Activated CD8-positive, alpha-beta T cell treated with anti-CD3 and anti-CD28 coated beads, Interleukin-2, amount 10 ng/mL, durations not matched to agents 7 days and 5 days (primary cell): ENCODE data around the gene GINS2. TPM values are rescaled to one million over a fixed set of nuclear protein-coding genes. Genes with fewer than 3 reads are reported as not detected.

ENCODE experiments used
- ATAC-seq: fragments of 150-1000 bp; cut with Tn5 transposase; one replicate; pipeline ENCODE4 v1.10.0; 2021; ENCODE audit warnings: moderate library complexity
- CTCF ChIA-PET: fragments of 350-600 bp; sonication (Branson Sonifier 250); formaldehyde crosslinking; loops from one replicate; lab custom pipeline; 2021; ENCODE audit warnings: antibody characterized with exemption; lab: Charles Lee
- POLR2A ChIA-PET: fragments of 350-600 bp; sonication (Branson Sonifier 250); formaldehyde crosslinking; loops from one replicate; lab custom pipeline; 2021; ENCODE audit warnings: antibody characterized with exemption; lab: Charles Lee
- DNase-seq: peaks from one replicate; pipeline ENCODE4 v3.0.0-alpha.2; 2020
- H3K27ac Mint-ChIP-seq: one replicate; pipeline ENCODE4 v1.8.0; 2021; ENCODE audit warnings: mild to moderate bottlenecking, mixed read lengths
- H3K27me3 Mint-ChIP-seq: one replicate; pipeline ENCODE4 v1.8.0; 2021; ENCODE audit warnings: low read depth, mixed read lengths
- H3K36me3 Mint-ChIP-seq: one replicate; pipeline ENCODE4 v1.8.0; 2021; ENCODE audit warnings: low read depth, mixed read lengths
- H3K4me1 Mint-ChIP-seq: one replicate; pipeline ENCODE4 v1.8.0; 2021; ENCODE audit warnings: low read depth, mixed read lengths
- H3K4me3 Mint-ChIP-seq: one replicate; pipeline ENCODE4 v1.8.0; 2021; ENCODE audit warnings: mild to moderate bottlenecking, mixed read lengths
- H3K9me3 Mint-ChIP-seq: one replicate; pipeline ENCODE4 v1.8.0; 2022; ENCODE audit warnings: mixed read lengths; ENCODE audit not compliant: insufficient read depth
- total RNA-seq, 2 experiments: library from RNA; stranded (reverse); gene quantifications; one replicate each; pipeline ENCODE4 v1.2.3, GENCODE V29; 2021

GINS2 gene
- total RNA-seq, 2 experiments from 2014 or later, result 51.3 to 53.5 TPM

DNA sequence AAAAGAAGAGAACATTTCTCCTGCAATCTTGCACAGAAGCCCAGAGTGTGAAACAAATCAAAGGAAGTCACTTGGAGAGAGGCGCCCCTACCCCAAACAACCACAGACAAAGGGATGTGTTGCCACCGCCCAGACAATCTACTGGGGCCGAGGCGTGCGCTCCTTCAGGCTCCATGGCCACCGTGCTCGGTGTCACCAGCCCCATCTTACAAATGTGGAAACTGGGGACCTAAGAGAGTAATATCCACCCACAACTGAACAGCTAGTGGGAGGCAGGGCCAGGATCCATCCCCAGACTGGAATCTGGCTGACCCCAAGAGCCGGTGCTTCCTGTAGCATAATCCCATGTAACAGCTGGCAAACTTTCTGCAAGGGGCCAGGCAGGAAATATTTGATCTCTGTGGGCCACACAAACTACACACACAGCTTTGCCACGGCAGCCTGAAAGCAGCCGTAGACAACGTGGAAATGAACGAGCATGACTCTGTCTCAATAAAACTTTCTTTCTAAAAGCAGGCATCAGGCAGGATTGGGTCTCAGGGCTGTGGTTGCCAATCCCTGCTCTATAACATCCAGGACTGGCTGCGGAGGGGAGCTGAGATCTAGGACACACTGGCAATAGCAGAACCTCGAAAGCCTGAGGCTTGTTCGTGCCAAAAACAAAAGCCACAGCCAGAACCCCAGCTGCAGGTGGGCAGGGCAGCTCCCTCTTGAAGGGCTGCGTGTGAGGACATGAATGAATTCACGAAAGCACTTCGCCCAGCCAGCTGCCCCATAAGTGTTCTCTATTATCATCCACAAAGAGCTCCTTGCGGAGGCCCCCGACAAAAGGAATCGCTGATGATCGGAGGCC lies 26.6 kb upstream of the GINS2 start:
- H3K36me3 Mint-ChIP-seq, result no peaks in the 10 kb centered on the region
- POLR2A ChIA-PET, result no interaction called here
- H3K27ac Mint-ChIP-seq, result no peak overlapping the region
- H3K9me3 Mint-ChIP-seq, result peaks cover 5% of the 10 kb centered on the region
- peak; percentile 40 for ATAC-seq
- H3K27me3 Mint-ChIP-seq, result peaks cover 10% of the 10 kb centered on the region
- CTCF ChIA-PET, result interaction anchor here (1.0 to 2.9 kb wide), 4 partner anchors 20 to 99 kb away, joined by 3 to 14 read pairs (median 6); no protein-coding TSS in a partner anchor
- peaks cover 6% of the 10 kb centered on the region for H3K4me1 Mint-ChIP-seq
- peak; percentile 23 for DNase-seq
- H3K4me3 Mint-ChIP-seq, result no peak overlapping the region

DNA sequence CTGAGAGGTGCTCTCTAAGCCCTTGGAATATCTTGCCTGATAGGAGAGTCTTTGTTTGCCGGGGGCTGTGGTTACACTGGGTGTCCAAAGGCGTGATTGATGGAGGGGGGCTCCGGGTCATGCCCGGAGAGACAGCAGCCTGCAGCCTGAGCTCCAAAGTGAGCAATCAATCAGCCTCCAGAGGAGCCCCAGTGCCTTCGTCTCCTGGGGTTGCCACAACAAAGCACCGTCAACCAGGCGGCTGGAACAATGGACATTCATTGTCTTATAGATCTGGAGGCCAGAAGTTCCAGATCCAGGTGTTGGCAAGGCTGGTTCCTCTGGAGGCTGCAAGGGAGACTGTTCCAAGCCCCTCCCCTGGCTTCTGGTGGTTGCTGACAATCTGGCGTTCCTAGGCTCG lies 24.0 kb upstream of the GINS2 start:
- POLR2A ChIA-PET, result no interaction called here
- Mint-ChIP-seq H3K27me3 (peaks cover 10% of the 10 kb centered on the region), H3K4me3 (no peak overlapping the region), H3K27ac (no peak overlapping the region), H3K36me3 (no peaks in the 10 kb centered on the region), H3K9me3 (peaks cover 5% of the 10 kb centered on the region), H3K4me1 (peaks cover 6% of the 10 kb centered on the region)
- CTCF ChIA-PET, result no interaction called here
- no peak for DNase-seq
- no peak for ATAC-seq

DNA sequence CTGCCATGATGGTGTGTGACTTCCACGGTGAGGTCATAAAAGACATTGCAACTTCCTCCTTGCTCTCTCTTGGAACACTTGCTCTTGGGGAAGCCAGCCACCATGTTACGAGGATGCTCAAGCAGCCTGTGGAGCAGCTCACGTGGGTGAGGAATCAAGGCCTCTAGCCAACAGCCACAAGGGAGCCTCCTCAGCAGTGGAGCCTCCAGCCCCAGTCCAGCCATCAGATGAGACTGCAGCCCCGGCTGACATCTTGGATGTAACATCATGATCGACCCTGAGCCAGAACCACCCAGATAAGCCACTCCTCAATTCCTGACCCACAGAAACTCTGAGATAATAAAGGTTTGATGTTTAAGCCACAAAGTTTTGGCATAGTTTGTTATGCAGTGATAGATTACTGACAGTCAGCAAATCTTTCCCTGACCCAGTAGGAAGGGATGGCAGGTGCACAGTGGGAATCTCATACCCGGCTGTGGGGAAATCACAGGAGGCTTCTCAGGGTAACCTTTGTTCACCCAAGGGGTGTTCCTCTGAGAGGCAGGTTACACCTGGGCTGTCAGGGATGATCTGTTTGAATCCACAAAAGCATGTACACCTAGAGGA lies 23.3 kb upstream of the GINS2 start:
- DNase-seq, result no peak
- ChIA-PET POLR2A (no interaction called here), CTCF (no interaction called here)
- Mint-ChIP-seq H3K4me1 (peaks cover 6% of the 10 kb centered on the region), H3K27ac (no peak overlapping the region), H3K36me3 (no peaks in the 10 kb centered on the region), H3K4me3 (no peak overlapping the region), H3K27me3 (peaks cover 10% of the 10 kb centered on the region), H3K9me3 (peaks cover 5% of the 10 kb centered on the region)
- no peak for ATAC-seq

DNA sequence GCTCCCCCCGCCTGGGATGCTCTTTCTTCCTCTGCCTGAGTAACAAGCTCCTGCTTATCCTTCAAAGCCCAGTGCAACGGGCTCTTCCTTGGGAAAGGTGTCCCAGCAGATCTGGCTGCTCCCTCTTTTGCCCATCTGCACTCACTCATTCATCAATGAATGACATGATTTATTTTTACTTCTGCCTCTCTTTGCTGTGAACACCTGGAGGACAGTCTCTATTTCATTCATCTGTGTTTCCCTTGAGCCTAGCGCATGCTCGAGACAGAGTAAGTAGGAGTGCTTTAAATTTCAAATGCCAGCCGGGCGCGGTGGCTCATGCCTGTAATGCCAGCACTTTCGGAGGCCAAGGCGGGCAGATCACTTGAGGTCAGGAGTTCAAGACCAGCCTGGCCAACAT lies 22.0 kb upstream of the GINS2 start:
- POLR2A ChIA-PET, result no interaction called here
- Mint-ChIP-seq H3K36me3 (no peaks in the 10 kb centered on the region), H3K27me3 (peaks cover 5% of the 10 kb centered on the region), H3K27ac (no peak overlapping the region), H3K9me3 (peaks cover 5% of the 10 kb centered on the region), H3K4me1 (peaks cover 4% of the 10 kb centered on the region), H3K4me3 (no peak overlapping the region)
- CTCF ChIA-PET, result no interaction called here
- ATAC-seq (no peak), DNase-seq (no peak)

DNA sequence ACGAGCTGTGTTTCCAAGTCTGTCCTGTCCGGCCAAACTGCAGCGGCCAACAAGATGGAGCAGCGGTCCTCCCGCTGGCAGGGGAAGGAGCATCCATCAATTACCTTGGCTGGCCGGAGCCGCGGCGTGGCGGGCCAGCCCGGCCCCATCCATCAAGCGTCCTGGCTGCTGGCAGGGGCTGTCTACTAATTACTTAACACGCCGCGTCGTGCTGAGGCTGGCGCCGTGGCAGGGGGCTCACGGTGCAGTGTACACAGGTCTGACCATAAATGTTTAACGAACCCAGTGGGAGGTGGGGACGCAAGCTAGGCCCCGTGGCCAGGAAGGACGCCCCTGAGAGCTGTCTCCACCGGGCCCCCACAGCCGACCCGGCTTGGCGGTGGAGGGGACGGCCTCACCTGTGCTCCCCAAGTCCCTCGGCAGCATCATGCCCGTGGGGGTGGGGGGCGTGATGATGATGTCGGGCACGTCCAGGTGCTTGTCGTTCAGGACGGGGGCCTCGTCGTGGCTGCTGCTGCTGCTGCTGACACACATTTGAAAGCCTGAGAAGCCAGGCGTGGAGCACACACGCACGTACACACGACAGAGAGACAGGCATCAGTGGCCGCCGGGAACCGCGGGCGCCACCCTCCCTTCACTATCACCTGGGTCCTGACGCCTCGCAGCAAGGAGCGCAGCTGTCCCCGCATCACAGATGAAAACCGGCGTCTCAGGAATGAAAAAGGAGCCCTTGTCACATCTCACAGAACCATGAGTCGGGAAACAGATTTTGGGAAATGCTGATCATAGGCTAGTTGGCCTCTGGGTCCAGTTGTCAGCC lies 21.2 kb upstream of the GINS2 start:
- no peaks in the 10 kb centered on the region for H3K27me3 Mint-ChIP-seq
- no peak overlapping the region for H3K4me3 Mint-ChIP-seq
- no peak overlapping the region for H3K27ac Mint-ChIP-seq
- CTCF ChIA-PET, result no interaction called here
- ATAC-seq (no peak), DNase-seq (no peak)
- H3K4me1 Mint-ChIP-seq, result no peaks in the 10 kb centered on the region
- POLR2A ChIA-PET, result no interaction called here
- peaks cover 5% of the 10 kb centered on the region for H3K9me3 Mint-ChIP-seq
- no peaks in the 10 kb centered on the region for H3K36me3 Mint-ChIP-seq

DNA sequence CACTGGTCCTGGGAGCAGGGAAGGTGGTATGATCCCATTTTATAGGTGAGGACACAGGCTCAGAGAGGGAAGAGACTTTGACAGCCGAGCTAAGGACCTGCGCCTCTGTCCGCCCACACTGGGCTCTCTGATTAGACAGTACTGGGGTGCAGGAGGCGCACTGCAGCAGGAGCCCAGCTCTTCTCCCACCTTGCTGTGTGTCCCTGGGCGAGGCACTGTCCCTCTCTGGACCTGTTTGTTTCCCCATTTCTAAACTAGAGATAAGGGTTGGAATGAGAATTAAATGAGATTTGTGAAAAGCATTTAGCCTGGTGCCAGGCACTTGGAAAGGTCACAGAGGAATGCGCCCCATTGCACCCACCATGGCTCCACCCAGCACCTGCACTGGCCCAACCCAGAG lies 19.6 kb upstream of the GINS2 start:
- Mint-ChIP-seq H3K36me3 (no peaks in the 10 kb centered on the region), H3K4me1 (no peaks in the 10 kb centered on the region), H3K27me3 (no peaks in the 10 kb centered on the region), H3K27ac (no peak overlapping the region), H3K4me3 (no peak overlapping the region), H3K9me3 (peaks cover 5% of the 10 kb centered on the region)
- ATAC-seq (no peak), DNase-seq (no peak)
- ChIA-PET POLR2A (interaction anchor here (0.5 kb wide), 1 partner anchor 15 kb away, joined by 3 read pairs; no protein-coding TSS in a partner anchor), CTCF (no interaction called here)

DNA sequence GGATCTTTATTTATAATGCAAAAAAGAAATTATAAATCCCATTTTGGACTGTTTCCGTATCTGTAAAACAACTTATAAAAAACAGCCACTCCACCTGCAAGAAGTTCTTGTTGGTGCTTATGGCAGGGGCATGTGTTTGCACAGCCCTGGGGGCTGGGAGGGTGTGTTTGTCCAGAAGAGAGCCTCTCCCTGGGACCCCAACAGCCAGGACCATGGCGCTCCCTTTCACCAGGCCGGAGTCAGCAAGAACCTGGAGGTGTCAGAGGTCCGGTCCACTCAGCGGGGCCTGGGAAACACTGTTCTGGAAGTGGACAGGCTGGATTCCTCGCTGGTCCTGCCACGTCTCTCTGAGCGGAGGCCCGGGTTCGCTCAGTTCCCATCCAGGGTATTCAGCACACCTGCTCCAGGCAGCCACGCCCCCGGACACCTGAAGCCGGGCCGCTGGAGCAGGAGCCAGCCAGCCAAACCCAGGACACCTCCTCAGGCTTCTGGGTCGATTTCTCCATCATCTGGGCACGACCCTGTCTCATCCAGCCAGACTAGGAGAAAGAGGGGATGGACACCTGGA lies 18.9 kb upstream of the GINS2 start:
- POLR2A ChIA-PET, result interaction anchor here (0.5 kb wide), 1 partner anchor 15 kb away, joined by 3 read pairs; no protein-coding TSS in a partner anchor
- DNase-seq, result no peak
- H3K4me3 Mint-ChIP-seq, result no peak overlapping the region
- no peak overlapping the region for H3K27ac Mint-ChIP-seq
- CTCF ChIA-PET, result no interaction called here
- ATAC-seq, result no peak
- H3K4me1 Mint-ChIP-seq, result no peaks in the 10 kb centered on the region
- peaks cover 5% of the 10 kb centered on the region for H3K9me3 Mint-ChIP-seq
- H3K27me3 Mint-ChIP-seq, result no peaks in the 10 kb centered on the region
- H3K36me3 Mint-ChIP-seq, result no peaks in the 10 kb centered on the region

DNA sequence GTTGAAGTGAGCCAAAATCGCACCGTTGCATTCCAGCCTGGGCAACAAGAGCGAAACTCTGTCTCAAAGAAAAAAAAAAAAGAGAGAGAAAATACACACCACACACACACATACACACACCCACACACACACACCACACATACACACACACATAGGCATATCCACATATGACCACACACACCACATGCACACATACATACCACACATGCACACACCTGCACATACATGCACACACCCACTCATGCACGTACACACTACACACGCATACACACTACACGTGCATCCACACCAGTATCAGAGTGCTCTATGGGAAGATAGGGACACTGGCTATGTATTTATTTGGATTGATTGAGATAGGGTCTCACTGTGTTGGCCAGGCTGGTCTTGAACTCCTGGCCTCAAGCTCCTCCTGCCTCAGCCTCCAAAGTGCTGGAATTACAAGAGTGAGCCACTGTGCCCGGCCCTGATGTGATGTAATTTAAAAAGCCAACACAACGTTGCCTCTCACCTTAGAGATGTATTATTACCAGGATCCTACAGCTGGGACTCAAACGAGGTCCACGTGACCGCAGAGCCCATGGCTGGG lies 17.8 kb upstream of the GINS2 start:
- Mint-ChIP-seq H3K27ac (no peak overlapping the region), H3K4me1 (no peaks in the 10 kb centered on the region), H3K9me3 (no peaks in the 10 kb centered on the region), H3K36me3 (no peaks in the 10 kb centered on the region), H3K4me3 (no peak overlapping the region), H3K27me3 (no peaks in the 10 kb centered on the region)
- POLR2A ChIA-PET, result no interaction called here
- DNase-seq (no peak), ATAC-seq (no peak)
- CTCF ChIA-PET, result interaction anchor here (1.9 kb wide), 1 partner anchor 11 kb away, joined by 5 read pairs; no protein-coding TSS in a partner anchor

DNA sequence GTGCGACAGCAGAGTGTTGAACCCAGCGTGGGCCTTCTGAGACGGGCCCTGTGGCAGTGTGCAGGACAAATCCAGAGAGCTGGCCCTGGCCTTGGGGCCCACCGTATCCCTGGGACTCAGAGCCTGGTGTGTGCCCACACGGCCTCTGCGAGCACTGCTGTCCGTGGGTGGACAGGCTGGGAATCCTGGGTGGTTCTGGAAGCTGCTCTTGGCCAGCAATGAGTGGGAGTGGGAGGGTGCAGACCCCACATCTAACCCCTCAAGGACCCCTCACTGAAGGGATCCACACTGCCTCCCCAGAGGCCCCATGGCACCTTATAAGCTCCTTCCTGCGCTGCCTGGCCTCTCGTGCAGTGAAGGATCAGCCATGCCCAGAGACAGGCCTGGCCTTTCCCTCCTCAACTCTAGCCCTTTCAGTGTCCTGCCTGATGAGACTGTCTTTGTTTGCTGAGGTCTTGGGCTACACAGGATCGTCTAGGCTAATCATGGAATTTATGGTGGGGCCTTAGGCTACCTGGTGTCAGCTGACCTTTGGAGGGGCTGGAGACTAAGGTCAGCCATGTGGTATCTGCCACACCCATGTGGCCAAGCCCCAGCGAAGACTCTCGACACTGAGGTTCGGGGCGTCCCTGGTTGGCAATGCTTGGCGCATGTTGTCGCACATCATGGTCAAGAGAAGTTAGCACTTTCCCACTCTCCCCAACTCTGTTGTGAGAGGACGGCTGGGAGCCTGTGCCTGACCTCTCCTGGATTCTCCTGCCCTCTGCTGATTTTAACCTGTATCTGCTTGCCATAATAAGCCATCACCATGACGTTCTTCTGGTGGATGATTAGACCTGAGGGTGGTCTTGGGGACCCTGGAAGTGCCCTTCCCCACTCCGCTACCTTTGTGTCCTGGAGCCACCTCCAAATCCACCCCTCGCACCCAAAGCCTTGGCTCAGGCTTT lies 16.4 kb upstream of the GINS2 start:
- DNase-seq (no peak), ATAC-seq (no peak)
- Mint-ChIP-seq H3K27me3 (peaks cover 2% of the 10 kb centered on the region), H3K4me3 (no peak overlapping the region), H3K36me3 (no peaks in the 10 kb centered on the region), H3K4me1 (no peaks in the 10 kb centered on the region), H3K9me3 (no peaks in the 10 kb centered on the region), H3K27ac (no peak overlapping the region)
- POLR2A ChIA-PET, result interaction anchor here (0.6 kb wide), 1 partner anchor 62 kb away, joined by 3 read pairs; no protein-coding TSS in a partner anchor
- CTCF ChIA-PET, result interaction anchor here (1.9 kb wide), 1 partner anchor 12 kb away, joined by 5 read pairs; no protein-coding TSS in a partner anchor

DNA sequence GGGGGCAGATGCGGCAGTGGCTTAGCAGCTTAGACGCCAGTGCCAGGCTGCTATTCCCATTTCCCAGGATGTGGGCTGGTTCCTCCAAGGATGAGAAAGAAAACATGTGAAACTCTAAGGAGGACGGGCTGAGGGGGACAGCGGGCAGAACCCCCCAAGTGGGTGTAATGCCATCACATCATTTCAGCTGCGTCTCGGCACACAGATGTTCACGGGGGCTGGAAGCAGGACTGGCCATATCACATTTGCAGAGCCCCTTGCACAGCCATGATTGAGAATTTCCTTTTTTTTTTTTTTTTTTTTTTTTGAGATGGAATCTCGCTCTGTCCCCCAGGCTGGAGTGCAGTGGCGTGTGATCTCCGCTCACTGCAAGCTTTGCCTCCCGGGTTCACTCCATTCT lies 15.3 kb upstream of the GINS2 start:
- Mint-ChIP-seq H3K4me3 (no peak overlapping the region), H3K27ac (no peak overlapping the region), H3K4me1 (no peaks in the 10 kb centered on the region), H3K27me3 (peaks cover 7% of the 10 kb centered on the region), H3K36me3 (no peaks in the 10 kb centered on the region), H3K9me3 (no peaks in the 10 kb centered on the region)
- DNase-seq (no peak), ATAC-seq (no peak)
- POLR2A ChIA-PET, result no interaction called here
- CTCF ChIA-PET, result interaction anchor here (1.1 kb wide), 1 partner anchor 13 kb away, joined by 3 read pairs; no protein-coding TSS in a partner anchor
